ENCODE measurements around the gene CHAF1A.
A peak's percentile ranks its signal among the peaks of the same experiment; 100 is the strongest.

Gene CHAF1A

GRCh38 chr19:4453232-4454179 lies 51.1 kb downstream of the CHAF1A start:
- FAIRE-seq (no peak), DNase-seq (ENCODE audit: low spot score) (no peak)

- FAIRE-seq, result no peak
Observed at GRCh38 chr19:4454747-4455718, 52.6 kb downstream of the CHAF1A start.

GRCh38 chr19:4455719-4456475 lies 53.5 kb downstream of the CHAF1A start:
- no peak for FAIRE-seq

More at GRCh38 chr19:4454747-4455718, 52.6 kb downstream of the CHAF1A start:
- DNase-seq (ENCODE audit: low spot score), result no peak

GRCh38 chr19:4456476-4456842 lies 54.0 kb downstream of the CHAF1A start:
- no peak for FAIRE-seq

More at GRCh38 chr19:4455719-4456475, 53.5 kb downstream of the CHAF1A start:
- DNase-seq (ENCODE audit: low spot score), result no peak

GRCh38 chr19:4456843-4457653 lies 54.6 kb downstream of the CHAF1A start:
- DNase-seq (ENCODE audit: low spot score), result peak; percentile 75
- FAIRE-seq, result no peak

More at GRCh38 chr19:4456476-4456842, 54.0 kb downstream of the CHAF1A start:
- DNase-seq (ENCODE audit: low spot score), result no peak

- FAIRE-seq (no peak), DNase-seq (ENCODE audit: low spot score) (peak; percentile 90)
Observed at GRCh38 chr19:4457654-4458395, 55.4 kb downstream of the CHAF1A start, which contains the start of gene UBXN6. Gene UBXN6 (minus strand): TSS chr19:4457794. CDS start chr19:4457697, 97 bp downstream.

- no peak for FAIRE-seq
- DNase-seq (ENCODE audit: low spot score), result no peak
Observed at GRCh38 chr19:4464815-4465581, 62.6 kb downstream of the CHAF1A start.

GRCh38 chr19:4467835-4468234 lies 65.4 kb downstream of the CHAF1A start:
- DNase-seq (ENCODE audit: low spot score), result no peak
- no peak for FAIRE-seq

GRCh38 chr19:4471403-4472173 lies 69.1 kb downstream of the CHAF1A start:
- FAIRE-seq (peak; percentile 52), DNase-seq (ENCODE audit: low spot score) (peak; percentile 96)

- peak; percentile 81 for FAIRE-seq
- no peak for DNase-seq (ENCODE audit: low spot score)
Observed at GRCh38 chr19:4472174-4472974, 69.9 kb downstream of the CHAF1A start, which contains the start of gene HDGFL2. Gene HDGFL2 (plus strand): TSS chr19:4472297. CDS start chr19:4472351, 54 bp downstream.

- FAIRE-seq (no peak), DNase-seq (ENCODE audit: low spot score) (no peak)
Observed at GRCh38 chr19:4473011-4473762, 70.7 kb downstream of the CHAF1A start.

GRCh38 chr19:4473763-4474513 lies 71.5 kb downstream of the CHAF1A start:
- DNase-seq (ENCODE audit: low spot score) (no peak), FAIRE-seq (no peak)

GRCh38 chr19:4474514-4475022 lies 72.1 kb downstream of the CHAF1A start:
- FAIRE-seq, result no peak
- DNase-seq (ENCODE audit: low spot score), result peak; percentile 54

- DNase-seq (ENCODE audit: low spot score), result no peak
- no peak for FAIRE-seq
Observed at GRCh38 chr19:4477034-4477801, 74.8 kb downstream of the CHAF1A start.
